Erythroblast (primary cell): Measurements from ENCODE around the gene ANKAR.

Source experiments
- GATA1 ChIP-seq: IDR thresholded peaks from 2 replicates; pipeline ENCODE4 v1.6.1; 2011; ENCODE audit warnings: low read depth, mild to moderate bottlenecking, control low read depth, low read length, moderate library complexity
- POLR2A ChIP-seq: IDR thresholded peaks from 2 replicates; pipeline ENCODE4 v1.6.1; 2011; ENCODE audit warnings: mild to moderate bottlenecking, low read length

DNA sequence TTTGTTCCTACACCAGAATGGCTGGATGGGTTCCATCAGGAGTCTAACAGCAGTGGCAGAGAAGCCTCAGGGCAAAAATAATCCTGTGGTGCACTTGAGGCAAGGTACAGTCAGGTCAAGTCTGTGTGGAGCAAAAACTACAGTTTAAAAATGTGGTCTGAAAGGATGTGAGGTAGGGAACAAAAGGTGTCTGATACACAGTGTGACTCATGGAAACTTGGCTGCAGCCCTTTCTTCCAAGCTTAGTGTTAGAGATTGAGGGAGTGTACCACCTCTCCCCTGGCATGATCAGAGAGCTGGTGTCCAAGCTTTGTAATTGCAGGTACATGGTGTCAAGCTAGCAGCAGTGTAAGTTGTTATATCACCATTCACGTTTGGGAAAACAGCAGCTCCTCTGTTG lies 8.9 kb downstream of the ANKAR start:
- TF ChIP-seq POLR2A: no peak
- no peak for TF ChIP-seq GATA1
